MV-4-11 (cell line): ENCODE results near the gene RNF114.
"Not testable (repeated sequence)": the region's sequence is repeated elsewhere in the genome, so short reads cannot be mapped to it uniquely, and the experiment has no call there.

Experiments
- DNase-seq: peaks from one replicate; lab custom pipeline; 2025; lab: John Stamatoyannopoulos, UW

RNF114 gene

DNA sequence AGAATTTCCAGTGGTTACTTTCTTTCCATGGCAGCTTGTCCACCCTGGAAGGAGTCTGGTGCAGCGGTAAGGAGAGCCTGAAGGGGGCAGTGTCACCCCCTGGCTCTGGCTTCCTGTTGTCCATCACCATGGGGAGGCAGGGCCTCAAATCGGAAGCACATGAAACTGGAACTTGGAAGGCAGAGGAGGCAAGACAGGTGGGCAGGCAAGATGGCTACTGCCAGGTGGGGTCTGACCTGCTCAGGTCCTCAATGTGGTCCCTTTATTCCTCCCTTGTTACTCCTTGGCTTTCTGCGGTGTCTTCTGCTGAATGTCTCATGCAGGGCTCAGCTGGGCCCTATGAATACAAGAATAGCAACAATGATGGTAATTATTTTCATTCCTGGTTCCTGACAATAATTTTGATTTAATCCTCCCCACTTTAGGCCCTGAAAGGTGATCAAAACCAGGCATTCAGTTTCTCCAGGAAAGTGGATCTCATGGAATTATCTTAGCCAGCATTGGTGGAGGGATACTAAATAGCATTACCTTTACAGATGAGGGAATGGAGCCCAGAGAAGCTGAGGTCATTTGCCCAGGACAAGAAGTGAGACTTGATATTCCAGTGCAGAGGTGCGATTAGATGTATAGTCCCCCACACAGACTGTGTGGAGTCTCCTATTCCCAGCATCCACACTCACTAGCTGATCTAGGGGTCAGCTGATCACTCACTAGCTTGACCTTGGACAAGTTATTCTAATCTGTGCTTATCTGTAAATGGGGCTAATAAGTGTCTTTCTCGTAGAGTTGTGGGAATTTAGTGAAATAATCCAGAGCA lies 29.0 kb downstream of the RNF114 start:
- peak; percentile 25 for DNase-seq

DNA sequence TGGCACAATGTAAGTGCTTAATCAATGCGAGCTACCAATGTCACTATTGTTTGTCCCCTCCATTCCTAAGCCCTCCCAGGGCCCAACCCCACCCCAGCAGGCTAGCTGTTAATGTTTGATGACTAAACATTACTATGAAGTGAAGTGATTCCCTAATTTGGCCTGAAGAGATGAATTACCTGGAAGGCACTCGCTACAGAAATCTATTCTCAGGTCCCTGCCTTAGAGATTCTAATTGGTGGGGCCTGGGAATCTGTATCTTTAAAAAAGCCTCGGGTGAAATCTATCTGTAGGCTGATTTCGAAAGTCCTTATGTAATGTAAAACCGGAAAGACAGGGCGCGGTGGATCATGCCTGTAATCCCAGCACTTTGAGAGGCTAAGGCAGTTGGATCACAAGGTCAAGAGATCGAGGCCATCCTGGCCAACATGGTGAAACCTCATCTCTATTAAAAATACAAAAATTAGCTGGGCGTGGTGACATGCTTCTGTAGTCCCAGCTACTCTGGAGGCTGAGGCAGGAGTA lies 29.6 kb downstream of the RNF114 start:
- DNase-seq = peak; percentile 66

DNA sequence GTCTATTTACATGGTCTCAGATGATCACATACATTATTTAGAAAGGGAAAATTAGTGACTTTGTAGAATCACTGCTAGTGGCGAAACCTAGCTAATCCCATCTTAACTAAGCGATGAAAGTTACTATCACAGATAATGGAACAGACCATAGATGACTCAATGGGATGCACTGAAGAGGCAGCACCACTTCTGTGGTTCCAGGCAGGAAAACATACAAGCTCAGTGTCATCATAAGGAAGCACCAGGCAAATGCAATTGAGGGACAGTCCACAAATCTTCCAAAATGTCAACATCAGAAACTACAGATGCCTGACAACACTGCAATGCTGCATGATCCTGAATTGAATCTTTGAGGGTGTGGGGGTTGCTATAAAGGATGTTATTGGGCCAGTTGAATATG lies 30.7 kb downstream of the RNF114 start:
- peak; percentile 21 for DNase-seq

DNA sequence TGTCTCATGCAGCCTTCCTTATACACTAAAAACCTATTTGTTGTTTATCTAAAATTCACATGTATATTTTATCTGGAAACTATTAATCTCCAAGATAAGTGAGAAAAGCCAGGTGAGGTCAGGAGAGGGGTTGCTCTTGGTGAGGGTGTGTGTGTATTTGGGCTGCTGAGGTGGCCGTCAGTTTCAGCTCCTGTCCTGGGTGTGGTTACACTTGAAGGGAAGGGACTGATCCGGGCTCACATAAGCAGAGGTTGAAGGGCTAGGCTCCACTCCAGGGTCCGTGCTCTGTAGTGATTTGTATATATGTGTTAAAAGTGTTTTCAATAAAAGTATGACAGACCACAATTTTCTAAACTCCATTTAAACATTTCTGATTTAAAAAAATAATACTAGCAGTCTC lies 33.0 kb downstream of the RNF114 start:
- DNase-seq = no peak

DNA sequence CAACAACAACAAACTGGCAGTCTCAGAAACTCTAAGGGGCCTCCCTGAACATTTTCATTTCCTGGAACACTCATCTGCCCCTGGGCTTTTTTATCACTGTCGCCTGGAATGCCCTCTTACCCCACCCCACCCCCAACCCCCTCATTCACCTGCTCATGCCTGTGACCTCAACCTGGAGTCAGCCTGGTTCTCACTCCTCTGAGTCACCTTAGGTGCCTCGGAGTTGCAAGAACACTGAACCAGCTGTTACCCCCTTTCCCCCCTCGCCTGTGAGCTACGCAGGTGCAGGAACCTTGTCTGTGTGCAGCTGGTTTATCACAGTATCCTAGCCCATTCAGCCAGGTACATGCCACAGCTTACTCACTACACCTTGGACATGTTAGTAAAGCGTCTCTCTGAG lies 33.7 kb downstream of the RNF114 start:
- no peak for DNase-seq

DNA sequence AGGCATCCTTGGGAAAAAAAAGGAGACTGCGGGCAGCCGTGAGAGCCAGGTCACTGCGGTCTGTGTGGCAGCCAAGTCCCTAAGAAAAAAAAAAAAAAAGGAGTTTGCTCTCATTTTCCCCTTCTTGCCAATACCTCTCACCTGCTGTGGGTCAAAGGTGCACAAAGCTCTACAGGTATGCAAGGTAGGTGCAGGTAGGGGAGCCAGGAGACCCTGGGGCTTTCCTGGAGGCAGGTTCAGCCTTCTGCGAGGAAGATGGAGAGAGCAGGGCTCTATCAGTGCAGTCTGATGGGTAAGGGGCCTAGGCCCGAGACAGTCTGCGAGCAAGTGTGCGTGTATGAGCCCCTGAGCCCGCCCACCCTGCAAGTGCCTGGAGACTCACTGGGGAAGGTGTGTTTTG lies 34.3 kb downstream of the RNF114 start:
- DNase-seq = no peak

DNA sequence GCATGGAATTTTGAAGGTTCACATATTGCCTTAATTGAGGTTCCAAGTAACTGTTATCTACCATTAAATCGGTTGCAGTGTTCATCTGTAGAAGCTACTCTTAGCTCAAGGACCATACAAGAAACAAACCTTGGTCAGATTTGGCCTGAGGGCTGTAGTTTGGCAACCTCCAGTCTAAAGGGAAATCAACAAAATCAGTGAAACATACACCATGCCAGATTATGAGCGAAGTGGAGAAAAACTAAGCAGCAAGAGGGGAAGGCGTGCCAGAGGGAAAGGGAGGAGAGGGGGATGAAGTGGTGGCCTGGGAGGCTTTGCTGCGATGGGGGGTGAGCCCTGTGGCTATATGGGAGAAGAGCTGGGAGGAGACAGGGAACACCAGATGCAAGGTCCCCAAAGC lies 37.8 kb downstream of the RNF114 start:
- no peak for DNase-seq

DNA sequence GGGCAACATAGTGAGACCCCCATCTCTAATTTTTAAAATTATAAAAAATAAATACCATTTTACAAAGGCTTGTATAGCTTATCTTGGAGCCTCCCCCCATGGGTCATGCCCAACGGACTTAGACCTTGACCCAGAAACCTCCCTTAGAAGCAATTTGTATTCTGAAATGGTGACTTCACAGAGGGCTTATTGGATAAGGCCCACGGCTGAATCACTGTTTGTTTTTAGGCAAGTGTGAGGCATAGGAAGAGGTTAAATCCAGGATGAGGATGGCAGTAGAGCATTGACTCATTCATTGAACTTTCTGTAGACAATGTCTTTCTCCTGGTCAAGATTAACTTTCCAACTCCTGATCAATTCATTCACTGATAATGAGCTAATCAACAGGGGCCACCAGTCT lies 40.3 kb downstream of the RNF114 start:
- peak; percentile 18 for DNase-seq

DNA sequence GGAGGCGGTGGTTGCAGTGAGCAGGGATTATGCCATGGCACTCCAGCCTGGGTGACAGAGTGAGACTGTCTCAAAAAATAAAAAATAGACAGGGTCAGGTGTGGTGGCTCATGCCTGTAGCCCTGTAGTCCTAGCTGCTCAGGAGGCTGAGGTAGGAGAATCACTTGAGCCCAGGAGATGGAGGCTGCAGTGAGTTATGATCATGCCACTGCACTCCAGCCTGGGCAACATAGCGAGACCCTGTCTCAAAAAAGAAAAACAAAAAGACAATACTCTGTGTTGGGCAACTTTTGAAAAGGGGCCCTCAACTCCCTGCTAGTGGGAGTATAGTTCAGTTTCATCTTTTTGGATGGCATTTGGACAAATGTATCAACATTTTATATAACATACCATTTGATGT lies 41.5 kb downstream of the RNF114 start:
- DNase-seq = not testable (repeated sequence)

DNA sequence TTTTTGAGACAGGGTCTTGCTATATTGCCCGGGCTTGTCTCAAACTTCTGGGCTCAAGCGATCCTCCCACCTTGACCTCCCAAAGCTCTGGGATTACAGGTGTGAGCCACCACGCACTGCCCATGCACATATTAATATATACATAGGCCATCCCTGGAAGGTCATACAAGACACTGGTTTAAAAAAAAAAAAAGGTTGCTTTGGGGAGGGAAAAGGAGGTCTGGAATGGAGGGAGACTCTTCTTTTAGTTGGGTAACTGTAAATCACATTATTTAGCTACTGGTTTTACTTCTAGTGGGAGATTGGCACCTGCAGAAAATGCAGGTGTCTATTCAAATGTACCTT lies 42.5 kb downstream of the RNF114 start:
- no peak for DNase-seq

DNA sequence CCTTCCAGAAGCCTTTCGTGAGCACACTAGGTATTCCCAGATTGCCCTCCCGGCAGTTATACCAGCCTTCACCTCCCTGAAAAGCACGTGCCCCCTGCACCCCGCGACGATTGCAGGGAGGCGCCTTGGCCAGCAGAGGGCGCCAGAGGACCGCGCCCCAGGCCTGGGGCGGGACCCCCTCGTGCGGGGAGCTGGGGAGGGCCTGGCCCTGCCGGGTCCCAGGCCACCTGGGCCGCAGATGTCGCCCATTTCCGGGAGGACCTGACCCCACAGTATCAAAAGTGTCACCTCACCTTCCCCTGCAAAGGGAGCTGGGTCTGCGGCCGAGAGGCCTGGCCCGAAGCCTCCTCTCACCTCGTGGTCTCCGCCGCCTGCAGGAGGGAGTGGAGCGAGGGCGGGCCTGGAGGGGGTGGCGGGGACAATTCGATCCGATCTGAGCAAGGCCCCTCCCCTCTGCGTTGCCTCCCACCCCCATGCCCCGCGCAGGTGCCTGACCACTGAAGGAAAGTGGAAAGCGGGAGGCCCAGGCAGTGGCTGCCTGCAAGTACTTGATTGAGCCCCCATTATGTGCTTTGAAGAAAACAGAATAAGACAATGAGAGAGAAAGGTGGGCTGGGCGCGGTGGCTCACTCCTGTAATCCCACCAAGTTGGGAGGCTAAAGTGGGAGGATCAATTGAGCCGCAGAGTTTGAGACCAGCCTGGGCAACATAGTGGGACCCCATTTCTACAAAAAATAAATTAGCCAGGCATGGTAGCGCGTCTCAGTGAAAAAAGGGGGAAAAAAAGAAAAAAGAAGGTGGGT lies 43.0 kb downstream of the RNF114 start:
- DNase-seq = no peak

DNA sequence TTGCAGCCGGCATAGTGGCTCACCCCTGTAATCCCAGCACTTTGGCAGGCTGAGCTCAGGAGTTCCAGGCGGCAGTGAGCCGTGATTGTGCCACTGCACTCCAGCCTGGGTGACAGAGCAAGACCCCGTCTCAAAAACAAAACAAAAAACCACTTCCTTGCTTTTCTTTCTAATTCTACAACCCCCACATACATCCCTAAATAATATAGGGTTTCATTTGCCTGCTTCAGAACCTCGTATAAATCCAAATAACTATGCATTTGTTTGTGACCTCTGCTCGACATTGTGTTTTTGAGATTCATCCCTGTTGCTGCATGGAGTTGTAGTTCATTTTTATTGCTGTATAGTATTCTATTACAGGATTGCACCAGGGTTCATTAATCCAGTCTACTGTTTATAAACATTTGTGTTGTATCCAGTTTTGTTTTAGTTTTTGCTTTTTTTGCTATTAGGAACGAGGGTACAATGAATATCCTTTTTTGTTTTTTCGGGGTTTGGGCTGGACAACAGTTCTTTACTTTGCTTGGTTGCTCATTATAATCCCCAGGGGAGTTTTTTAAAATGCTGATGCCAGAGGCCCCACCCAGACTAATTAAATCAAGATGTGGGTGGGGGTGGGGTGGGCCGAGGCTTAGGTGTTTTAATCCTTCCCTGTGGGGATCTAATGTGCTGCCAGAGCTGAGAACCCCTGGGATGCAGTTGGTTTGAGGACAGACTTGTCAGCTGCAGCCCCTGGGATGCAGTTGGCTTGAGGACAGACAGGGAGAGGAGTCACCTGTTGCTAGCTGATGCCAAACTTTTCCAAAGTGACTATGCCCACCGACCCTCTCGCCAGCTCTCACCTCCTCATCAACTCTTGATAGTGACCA lies 44.2 kb downstream of the RNF114 start:
- no peak for DNase-seq

DNA sequence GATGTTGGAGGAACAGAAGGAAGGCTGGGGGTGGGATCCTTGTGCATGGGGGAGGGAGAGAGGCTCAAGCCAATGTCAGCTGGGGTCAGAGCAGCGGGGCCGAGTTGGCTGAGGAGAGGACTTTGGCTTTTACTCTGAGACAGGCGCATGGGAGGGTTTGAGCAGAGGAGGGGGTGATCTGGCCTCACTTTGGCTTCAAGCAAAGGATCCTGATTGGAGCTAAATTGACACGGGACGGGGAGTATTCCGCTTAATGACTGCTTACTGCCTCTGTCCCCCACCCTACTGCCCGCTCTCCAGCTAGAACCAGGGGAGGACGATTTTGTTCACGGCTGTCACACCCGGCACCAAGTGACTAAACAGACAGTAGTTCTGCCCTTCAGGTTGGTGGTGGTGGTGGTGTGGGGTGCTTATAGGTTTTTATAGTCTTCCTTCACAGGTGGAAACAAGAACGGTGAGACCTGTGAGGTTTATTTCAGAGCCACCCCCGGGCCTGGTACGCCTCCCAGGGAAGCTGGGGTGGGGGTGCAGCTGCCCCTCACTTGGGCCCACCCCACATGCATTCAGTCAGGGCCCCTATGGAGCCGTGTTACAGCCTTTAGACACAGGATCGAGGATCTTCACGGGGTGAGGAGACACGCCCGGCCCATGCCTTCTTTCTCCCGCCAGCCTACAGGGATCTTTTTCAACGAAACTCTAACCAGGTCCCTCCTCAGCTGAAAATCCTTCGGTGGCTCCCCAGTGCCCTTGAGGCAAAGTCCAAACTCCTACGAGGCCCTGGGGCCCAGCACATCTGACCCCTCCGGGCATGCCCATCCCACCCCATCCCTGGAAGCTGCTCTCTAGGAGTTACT lies 45.2 kb downstream of the RNF114 start:
- DNase-seq = no peak

DNA sequence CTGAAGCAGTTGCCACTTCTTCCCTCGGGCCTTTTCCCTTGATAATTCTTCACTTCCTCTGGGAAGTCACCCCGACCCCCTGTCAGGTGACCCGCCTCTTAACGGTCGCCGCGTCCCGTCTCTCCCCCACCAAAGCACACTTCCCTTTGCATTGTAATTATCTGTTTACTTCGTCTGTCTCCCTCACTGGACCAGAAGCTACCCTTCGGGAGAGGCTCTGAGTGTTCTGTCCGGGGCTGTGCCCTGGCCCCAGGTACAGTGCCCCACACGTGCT lies 45.8 kb downstream of the RNF114 start:
- no peak for DNase-seq

DNA sequence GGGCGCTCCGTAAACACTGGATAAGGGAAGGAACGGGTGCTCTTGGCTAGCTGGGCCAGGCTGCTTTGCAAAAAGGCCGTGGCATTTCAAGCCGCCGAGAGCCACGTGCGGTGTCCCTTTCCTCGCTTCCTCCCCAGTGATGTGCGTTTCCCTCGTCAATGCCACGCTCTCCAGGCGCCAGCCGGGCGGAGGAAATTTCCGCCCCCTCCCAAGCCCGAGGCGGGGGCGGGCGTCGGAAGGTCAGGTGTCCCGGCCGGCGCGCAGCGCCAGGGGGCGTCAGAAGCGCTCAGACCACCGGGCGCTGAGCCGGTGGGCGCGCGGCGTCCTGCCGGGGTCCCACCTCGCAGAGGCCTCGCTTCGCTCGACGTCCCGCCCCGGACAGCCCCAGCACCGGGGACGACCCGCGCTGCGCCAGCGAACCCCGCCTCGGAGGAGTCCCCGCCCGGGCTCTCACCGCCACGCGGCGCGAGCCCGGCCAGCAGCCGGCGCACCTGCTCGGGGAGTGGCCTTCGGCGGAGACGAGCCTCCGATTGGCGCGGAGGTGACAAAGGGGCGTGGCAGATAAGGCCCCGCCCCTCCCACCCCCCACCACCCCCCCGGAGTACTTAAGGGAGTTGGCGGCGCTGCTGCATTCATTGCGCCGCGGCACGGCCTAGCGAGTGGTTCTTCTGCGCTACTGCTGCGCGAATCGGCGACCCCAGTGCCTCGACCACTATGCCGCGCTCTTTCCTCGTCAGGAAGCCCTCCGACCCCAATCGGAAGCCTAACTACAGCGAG lies 46.3 kb downstream of the RNF114 start, which contains the start of gene SNAI1:
Gene SNAI1, plus strand, starts transcription at position 635 of the 777 bp plus-strand sequence. Its CDS starts 80 bp downstream, at position 715.
- peak; percentile 69 for DNase-seq

DNA sequence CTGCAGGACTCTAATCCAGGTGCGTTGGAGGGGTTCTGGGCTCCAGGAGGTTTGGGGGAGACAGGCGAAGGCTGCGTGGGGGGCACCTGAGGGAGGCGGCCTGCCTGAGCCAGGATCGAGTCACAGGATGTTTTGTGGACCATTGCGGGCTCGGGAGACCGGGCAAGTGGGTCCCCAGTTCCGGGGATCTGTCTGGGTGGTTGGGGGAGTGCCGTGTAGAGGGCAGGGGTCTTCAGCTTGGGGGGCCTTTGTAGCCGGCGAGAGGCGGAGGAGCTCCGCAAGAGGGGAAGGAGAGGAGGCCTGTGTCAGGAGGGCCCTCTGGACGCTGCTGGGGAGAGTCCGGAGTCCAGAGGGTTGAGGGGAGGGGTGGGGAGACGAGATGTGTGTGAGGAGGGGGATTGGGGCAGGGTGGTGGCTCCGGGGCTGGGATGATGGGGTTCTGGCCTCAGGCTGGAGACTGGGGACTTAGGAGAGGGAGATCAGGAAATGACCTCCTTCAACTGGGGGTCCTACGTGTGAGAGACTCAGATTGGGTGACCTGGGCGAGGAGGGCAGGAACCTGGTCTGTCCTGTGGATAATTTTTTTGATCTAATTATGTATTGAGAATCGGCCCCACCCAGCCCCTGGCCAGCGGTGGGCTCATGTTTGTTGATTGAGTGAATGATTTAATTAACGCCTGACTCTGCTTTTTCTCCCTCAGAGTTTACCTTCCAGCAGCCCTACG lies 47.1 kb downstream of the RNF114 start:
- DNase-seq = no peak

DNA sequence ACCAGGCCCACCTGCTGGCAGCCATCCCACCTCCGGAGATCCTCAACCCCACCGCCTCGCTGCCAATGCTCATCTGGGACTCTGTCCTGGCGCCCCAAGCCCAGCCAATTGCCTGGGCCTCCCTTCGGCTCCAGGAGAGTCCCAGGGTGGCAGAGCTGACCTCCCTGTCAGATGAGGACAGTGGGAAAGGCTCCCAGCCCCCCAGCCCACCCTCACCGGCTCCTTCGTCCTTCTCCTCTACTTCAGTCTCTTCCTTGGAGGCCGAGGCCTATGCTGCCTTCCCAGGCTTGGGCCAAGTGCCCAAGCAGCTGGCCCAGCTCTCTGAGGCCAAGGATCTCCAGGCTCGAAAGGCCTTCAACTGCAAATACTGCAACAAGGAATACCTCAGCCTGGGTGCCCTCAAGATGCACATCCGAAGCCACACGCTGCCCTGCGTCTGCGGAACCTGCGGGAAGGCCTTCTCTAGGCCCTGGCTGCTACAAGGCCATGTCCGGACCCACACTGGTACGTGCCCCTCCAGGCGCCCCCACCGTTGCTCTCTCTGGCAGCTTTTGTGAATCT lies 47.7 kb downstream of the RNF114 start:
- DNase-seq = no peak

DNA sequence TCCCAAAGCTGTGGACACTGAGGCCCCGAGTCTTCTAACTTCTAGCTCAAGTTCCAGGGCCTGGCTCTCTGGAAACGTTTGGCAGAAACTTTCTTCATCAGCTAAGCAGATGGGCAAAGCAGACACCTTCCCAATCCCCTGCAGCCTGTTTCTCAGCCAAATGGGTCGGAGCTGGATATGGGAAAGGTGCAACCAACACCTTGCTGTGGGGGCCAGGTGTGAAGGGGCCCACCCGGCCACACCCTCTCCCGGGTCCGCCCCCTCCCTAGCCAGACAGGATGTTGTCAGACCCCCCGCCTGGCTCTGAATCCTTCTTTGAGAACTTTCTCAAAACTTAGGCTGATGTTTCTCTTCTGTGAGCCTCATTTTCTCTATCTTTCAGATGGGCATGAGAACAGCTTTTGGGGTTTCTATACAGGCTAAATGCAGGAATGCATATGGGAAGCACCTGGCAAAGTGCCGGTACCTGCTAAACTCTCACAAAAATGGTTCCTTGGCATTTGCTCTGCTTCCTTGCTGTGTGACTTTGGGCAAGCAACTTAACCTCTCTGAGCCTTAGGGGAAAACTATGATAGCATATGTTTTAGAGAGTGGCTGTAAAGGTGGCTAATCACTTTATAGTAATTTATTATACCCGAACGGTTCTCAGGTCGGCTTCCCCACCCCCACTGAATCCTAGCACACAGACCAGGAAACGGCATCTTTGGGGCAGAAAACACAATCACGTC lies 48.4 kb downstream of the RNF114 start:
- DNase-seq = no peak

DNA sequence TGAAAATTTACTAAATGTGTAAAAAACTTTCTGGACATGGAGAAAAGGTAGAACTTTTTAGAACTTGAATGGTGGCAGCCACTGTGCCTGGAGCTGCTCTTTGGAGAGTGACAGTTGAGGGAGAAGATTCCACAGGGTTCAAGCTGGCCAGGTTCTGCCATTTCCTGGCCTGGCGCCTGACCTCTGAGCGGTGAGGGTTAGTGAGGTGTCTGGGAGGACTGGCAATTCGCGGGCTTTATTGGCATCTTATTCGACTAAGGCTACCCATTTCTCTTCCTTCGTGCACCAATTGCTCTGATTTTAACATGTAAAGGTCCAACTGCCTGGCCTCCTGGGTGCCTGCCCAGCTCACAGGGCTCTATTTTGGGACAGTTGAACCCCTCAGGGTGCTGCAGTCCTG lies 49.0 kb downstream of the RNF114 start:
- DNase-seq = no peak
